ENCODE results near the gene EFNA4. TPM values are rescaled to one million over a fixed set of nuclear protein-coding genes. Genes with fewer than 3 reads are reported as not detected.
A peak's percentile ranks its signal among the peaks of the same experiment; 100 is the strongest.

Gene EFNA4
- total RNA-seq, 2 donors from 2014 or later, result 2.2 to 3.5 TPM

GRCh38 chr1:155044812-155045657 is 18.5 kb upstream of the EFNA4 start:
- Histone ChIP-seq H3K36me3 (no peaks in the 10 kb centered on the region), H3K27ac (no peak overlapping the region), H3K9me3 (no peaks in the 10 kb centered on the region), H3K27me3 (no peaks in the 10 kb centered on the region), H3K4me1 (peaks cover 0 to 16% of the 10 kb centered on the region in 2 donors), H3K4me3 (no peak overlapping the region)
- peak; percentile 49 to 80 for TF ChIP-seq CTCF (IDR thresholded peaks at IDR 0.05)
- DNase-seq (ENCODE audit: low spot score), result peak; percentile 83

GRCh38 chr1:155048449-155049334 is 14.8 kb upstream of the EFNA4 start:
- Histone ChIP-seq H3K4me1 (peaks cover 0 to 41% of the 10 kb centered on the region in 2 donors), H3K27ac (no peak overlapping the region), H3K27me3 (no peaks in the 10 kb centered on the region), H3K36me3 (no peaks in the 10 kb centered on the region), H3K9me3 (no peaks in the 10 kb centered on the region), H3K4me3 (no peak overlapping the region)
- no peak for DNase-seq (ENCODE audit: low spot score)
- TF ChIP-seq CTCF (IDR thresholded peaks at IDR 0.05), result no peak

- TF ChIP-seq CTCF (IDR thresholded peaks at IDR 0.05), result no peak
- Histone ChIP-seq H3K9me3 (no peaks in the 10 kb centered on the region), H3K4me1 (peaks cover 0 to 41% of the 10 kb centered on the region in 2 donors), H3K4me3 (peak overlapping the region; percentile 63 to 77), H3K27ac (peak overlapping the region; percentile 91 to 98), H3K36me3 (peaks cover 6% of the 10 kb centered on the region), H3K27me3 (no peaks in the 10 kb centered on the region)
- DNase-seq (ENCODE audit: low spot score), result no peak
These were observed 13.6 kb upstream of the EFNA4 start for GRCh38 chr1:155049651-155050559.

DNA sequence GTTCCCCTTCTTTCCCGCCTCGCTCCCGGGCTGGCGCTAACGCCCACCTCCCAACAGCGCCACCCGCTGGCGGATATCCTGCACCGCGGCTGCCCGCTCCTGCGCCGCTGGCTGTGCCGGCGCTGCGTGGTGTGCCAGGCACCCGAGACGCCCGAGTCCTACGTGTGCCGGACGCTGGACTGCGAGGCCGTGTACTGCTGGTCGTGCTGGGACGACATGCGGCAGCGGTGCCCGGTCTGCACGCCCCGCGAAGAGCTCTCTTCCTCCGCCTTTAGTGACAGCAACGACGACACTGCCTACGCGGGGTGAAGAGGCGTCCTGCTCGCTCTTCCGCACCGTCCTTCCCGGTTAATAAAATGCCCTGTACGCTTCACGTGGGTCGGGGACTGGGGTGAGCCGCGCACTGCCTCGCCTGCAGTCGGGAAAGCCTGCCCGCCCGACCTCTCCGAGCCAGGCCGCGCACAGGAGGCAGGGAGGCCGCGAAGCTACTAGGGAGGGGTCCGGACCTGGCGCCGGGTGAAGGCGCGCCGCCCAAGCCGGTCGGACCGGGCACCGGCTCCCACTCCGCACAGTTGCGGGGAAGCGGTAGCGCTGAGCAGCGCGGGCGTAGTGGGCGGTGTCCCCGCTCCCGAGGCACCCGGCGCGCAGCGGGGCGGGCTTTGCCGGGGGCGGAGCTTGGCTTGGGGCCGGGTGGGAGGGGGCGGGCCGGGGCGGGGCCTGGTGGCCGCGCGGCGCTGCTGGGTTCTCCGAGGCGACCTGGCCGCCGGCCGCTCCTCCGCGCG is 12.8 kb upstream of the EFNA4 start, which contains the start of gene ADAM15:
Gene ADAM15, plus strand, starts transcription at position 757 of the 782 bp plus-strand sequence. CDS start 71 bp downstream, outside the sequence.
- peak; percentile 77 for DNase-seq (ENCODE audit: low spot score)
- peaks cover 0 to 37% of the 10 kb centered on the region in 2 donors for H3K4me1 ChIP-seq
- H3K27me3 ChIP-seq, result no peaks in the 10 kb centered on the region
- TF ChIP-seq CTCF (IDR thresholded peaks at IDR 0.05), result peak; percentile 88 to 96
- peaks cover 14% of the 10 kb centered on the region for H3K36me3 ChIP-seq
- no peaks in the 10 kb centered on the region for H3K9me3 ChIP-seq
- peak within 1 kb of the TSS; percentile 91 to 98 for H3K27ac ChIP-seq
- H3K4me3 ChIP-seq, result peak within 1 kb of the TSS; percentile 63 to 77
